ENCODE data around the gene SERPINB5.

Gene SERPINB5

GRCh38 chr18:63520053-63520685 is 43.4 kb downstream of the SERPINB5 start:
- Histone ChIP-seq H3K4me3 (ENCODE audit: insufficient read depth, low read length, poor library complexity, severe bottlenecking) (no peak overlapping the region), H3K4me2 (ENCODE audit: low read depth, low read length, poor library complexity, severe bottlenecking) (no peak overlapping the region), H3K79me2 (ENCODE audit: insufficient read depth, low read length) (no peaks in the 10 kb centered on the region), H3K27me3 (ENCODE audit: low read length) (no peaks in the 10 kb centered on the region), H3K36me3 (ENCODE audit: low read length) (no peaks in the 10 kb centered on the region), H3K27ac (ENCODE audit: low read depth, low read length) (no peak overlapping the region), H3K9ac (ENCODE audit: low read length) (no peak overlapping the region), H2AFZ (ENCODE audit: low read depth, low read length, severe bottlenecking) (no peak overlapping the region), H3K9me3 (ENCODE audit: insufficient read depth, low read length) (no peaks in the 10 kb centered on the region), H3K9me2 (replicated peaks; ENCODE audit: insufficient read depth, low read length) (no peaks in the 10 kb centered on the region), H3F3A (ENCODE audit: insufficient read depth) (no peaks in the 10 kb centered on the region), H4K20me1 (ENCODE audit: low read depth, low read length) (no peaks in the 10 kb centered on the region)
- no peak for TF ChIP-seq EZH2phosphoT487 (conservative IDR thresholded peaks at IDR 0.05; ENCODE audit: low read length)
- TF ChIP-seq, protein P1, sequence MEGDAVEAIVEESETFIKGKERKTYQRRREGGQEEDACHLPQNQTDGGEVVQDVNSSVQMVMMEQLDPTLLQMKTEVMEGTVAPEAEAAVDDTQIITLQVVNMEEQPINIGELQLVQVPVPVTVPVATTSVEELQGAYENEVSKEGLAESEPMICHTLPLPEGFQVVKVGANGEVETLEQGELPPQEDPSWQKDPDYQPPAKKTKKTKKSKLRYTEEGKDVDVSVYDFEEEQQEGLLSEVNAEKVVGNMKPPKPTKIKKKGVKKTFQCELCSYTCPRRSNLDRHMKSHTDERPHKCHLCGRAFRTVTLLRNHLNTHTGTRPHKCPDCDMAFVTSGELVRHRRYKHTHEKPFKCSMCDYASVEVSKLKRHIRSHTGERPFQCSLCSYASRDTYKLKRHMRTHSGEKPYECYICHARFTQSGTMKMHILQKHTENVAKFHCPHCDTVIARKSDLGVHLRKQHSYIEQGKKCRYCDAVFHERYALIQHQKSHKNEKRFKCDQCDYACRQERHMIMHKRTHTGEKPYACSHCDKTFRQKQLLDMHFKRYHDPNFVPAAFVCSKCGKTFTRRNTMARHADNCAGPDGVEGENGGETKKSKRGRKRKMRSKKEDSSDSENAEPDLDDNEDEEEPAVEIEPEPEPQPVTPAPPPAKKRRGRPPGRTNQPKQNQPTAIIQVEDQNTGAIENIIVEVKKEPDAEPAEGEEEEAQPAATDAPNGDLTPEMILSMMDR (IDR thresholded peaks at IDR 0.05; ENCODE audit: insufficient read depth, low read length, poor library complexity, severe bottlenecking): no peak

DNA sequence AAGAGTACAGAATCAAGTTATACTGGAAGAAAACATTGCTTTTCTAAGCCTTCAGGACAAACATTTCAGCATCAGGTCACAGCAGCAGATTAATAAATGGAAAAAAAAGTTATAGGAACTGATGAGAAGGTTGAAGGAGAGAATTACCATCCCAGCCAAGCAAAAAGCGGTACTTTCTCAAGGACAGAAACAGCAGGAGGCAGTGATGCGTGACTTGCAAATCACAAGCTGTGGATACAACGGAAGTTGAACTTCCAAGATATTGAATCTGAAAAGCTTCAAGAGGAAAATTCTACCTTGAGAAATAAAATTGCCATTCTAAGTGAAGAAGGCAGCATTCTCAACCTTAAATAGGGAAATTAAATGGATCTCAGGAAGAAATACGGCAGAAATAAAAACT is 46.9 kb downstream of the SERPINB5 start:
- Histone ChIP-seq H3K9ac (ENCODE audit: low read length) (no peak overlapping the region), H3K27ac (ENCODE audit: low read depth, low read length) (no peak overlapping the region), H3K9me3 (ENCODE audit: insufficient read depth, low read length) (no peaks in the 10 kb centered on the region; the same call in 1 of the 2 replicates), H3K4me3 (ENCODE audit: insufficient read depth, low read length, poor library complexity, severe bottlenecking) (no peak overlapping the region), H3K9me2 (replicated peaks; ENCODE audit: insufficient read depth, low read length) (no peaks in the 10 kb centered on the region), H3F3A (ENCODE audit: insufficient read depth) (no peaks in the 10 kb centered on the region), H3K36me3 (ENCODE audit: low read length) (no peaks in the 10 kb centered on the region), H2AFZ (ENCODE audit: low read depth, low read length, severe bottlenecking) (no peak overlapping the region), H3K27me3 (ENCODE audit: low read length) (no peaks in the 10 kb centered on the region), H4K20me1 (ENCODE audit: low read depth, low read length) (no peaks in the 10 kb centered on the region), H3K4me2 (ENCODE audit: low read depth, low read length, poor library complexity, severe bottlenecking) (no peak overlapping the region), H3K79me2 (ENCODE audit: insufficient read depth, low read length) (no peaks in the 10 kb centered on the region)
- no peak for TF ChIP-seq EZH2phosphoT487 (conservative IDR thresholded peaks at IDR 0.05; ENCODE audit: low read length)
- TF ChIP-seq, protein P1 (IDR thresholded peaks at IDR 0.05; ENCODE audit: insufficient read depth, low read length, poor library complexity, severe bottlenecking): no peak

DNA sequence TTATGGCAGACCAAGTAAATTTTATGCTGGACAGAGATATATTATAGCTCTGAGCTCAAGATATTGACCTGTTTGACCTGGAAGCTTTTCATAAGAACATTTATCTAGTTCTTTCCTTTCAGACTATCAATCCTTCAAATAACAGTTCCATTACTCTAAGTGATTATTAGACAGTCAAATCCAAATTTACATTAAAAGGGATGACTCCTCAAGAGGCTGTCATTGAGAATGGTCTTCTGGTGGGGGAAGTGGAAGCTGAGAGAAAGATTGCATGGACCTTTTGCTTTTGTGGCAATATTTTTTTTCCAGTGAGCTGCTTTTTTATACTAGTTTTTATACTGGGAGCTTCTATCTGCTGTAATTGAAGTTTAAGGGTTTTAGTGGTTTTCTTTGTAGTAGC is 50.5 kb downstream of the SERPINB5 start:
- Histone ChIP-seq H3K79me2 (ENCODE audit: insufficient read depth, low read length) (no peaks in the 10 kb centered on the region), H3K9me3 (ENCODE audit: insufficient read depth, low read length) (no peaks in the 10 kb centered on the region; the same call in 1 of the 2 replicates), H3K27ac (ENCODE audit: low read depth, low read length) (no peak overlapping the region), H3K9me2 (replicated peaks; ENCODE audit: insufficient read depth, low read length) (no peaks in the 10 kb centered on the region), H4K20me1 (ENCODE audit: low read depth, low read length) (no peaks in the 10 kb centered on the region), H3K36me3 (ENCODE audit: low read length) (no peaks in the 10 kb centered on the region), H3F3A (ENCODE audit: insufficient read depth) (no peaks in the 10 kb centered on the region), H3K27me3 (ENCODE audit: low read length) (no peaks in the 10 kb centered on the region), H3K4me3 (ENCODE audit: insufficient read depth, low read length, poor library complexity, severe bottlenecking) (no peak overlapping the region), H3K9ac (ENCODE audit: low read length) (no peak overlapping the region), H2AFZ (ENCODE audit: low read depth, low read length, severe bottlenecking) (no peak overlapping the region), H3K4me2 (ENCODE audit: low read depth, low read length, poor library complexity, severe bottlenecking) (no peak overlapping the region)
- TF ChIP-seq, protein P1 (IDR thresholded peaks at IDR 0.05; ENCODE audit: insufficient read depth, low read length, poor library complexity, severe bottlenecking): no peak

All from SU-DHL-6 (cell line).